DND-41 (cell line): ENCODE results near the gene PSKH1.

Experiments used
- EZH2 ChIP-seq: IDR thresholded peaks from 3 replicates; pipeline ENCODE4 v1.6.1; 2012; ENCODE audit warnings: borderline replicate concordance, low read depth, mild to moderate bottlenecking, moderate library complexity, low read length, inconsistent platforms; ENCODE audit not compliant: severe bottlenecking
- TF ChIP-seq, protein P1 (sequence below): IDR thresholded peaks from 2 replicates; pipeline ENCODE4 v1.5.1; 2012; ENCODE audit warnings: borderline replicate concordance, low read length, moderate library complexity, mild to moderate bottlenecking; ENCODE audit not compliant: poor library complexity, severe bottlenecking; ENCODE audit errors: extremely low read depth

DNA sequence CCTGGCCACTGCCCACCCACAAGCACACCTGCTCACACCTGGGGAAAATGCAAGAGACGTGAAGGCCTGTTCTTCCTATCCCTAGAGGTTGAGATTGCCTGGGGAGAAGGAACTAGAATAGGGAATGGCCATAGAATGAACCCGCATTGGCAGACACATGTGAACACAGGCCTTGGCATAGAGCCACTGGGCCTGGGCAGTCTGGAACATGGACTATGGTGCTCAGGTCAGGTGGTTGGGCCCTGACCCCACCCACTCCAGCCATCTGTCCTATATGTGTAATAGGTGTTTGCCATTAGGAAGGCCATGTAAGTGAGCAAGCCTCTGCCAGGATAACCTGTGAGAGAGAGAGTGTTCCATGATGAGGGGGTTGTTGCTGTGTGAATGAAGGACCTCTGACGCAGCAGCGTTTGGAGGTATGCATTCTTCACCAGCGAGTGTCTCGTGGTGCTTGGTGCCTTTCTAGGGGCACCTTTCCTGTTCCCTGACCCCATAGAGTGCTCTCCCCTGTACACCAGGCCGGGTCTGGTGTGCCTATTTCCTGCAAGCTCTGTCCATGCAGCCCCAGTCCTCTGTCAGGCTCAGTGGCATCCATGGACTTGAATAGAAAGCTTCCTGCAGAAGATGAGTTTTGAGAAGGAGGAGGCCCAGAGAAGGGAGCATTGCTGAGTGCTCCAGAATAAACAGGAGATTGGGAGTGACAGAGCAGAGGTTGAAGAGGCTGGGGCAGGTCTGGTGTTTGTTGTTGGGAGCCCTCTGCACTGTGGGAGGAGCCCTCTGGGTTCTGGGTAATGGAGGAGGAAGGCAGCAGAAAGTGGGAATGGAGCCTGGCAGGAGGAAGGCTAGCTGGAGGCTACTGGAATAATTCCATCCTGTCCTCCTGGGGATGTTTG lies 23.0 kb downstream of the PSKH1 start:
- TF ChIP-seq, protein P1, sequence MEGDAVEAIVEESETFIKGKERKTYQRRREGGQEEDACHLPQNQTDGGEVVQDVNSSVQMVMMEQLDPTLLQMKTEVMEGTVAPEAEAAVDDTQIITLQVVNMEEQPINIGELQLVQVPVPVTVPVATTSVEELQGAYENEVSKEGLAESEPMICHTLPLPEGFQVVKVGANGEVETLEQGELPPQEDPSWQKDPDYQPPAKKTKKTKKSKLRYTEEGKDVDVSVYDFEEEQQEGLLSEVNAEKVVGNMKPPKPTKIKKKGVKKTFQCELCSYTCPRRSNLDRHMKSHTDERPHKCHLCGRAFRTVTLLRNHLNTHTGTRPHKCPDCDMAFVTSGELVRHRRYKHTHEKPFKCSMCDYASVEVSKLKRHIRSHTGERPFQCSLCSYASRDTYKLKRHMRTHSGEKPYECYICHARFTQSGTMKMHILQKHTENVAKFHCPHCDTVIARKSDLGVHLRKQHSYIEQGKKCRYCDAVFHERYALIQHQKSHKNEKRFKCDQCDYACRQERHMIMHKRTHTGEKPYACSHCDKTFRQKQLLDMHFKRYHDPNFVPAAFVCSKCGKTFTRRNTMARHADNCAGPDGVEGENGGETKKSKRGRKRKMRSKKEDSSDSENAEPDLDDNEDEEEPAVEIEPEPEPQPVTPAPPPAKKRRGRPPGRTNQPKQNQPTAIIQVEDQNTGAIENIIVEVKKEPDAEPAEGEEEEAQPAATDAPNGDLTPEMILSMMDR, result no peak
- no peak for TF ChIP-seq EZH2
